MG63 (cell line): ENCODE results near the gene TTR. TPM values are rescaled to one million over a fixed set of nuclear protein-coding genes. Genes with fewer than 3 reads are reported as not detected.

ENCODE experiments used
- DNase-seq: peaks from one replicate; pipeline ENCODE4 v3.0.0-alpha.2; 2020
- H3K27me3 ChIP-seq: fragments of 250-450 bp; sonication (Bioruptor Pico); 2 replicates; pipeline ENCODE4 v1.5.1; 2020; ENCODE audit warnings: mild to moderate bottlenecking, moderate library complexity
- H3K36me3 ChIP-seq: fragments of 250-450 bp; sonication (Bioruptor Pico); 2 replicates; pipeline ENCODE4 v1.5.1; 2020; ENCODE audit warnings: mild to moderate bottlenecking, moderate library complexity
- H3K4me3 ChIP-seq: fragments of 250-450 bp; sonication (Bioruptor Pico); 2 replicates; pipeline ENCODE4 v1.5.1; 2020; ENCODE audit warnings: mild to moderate bottlenecking, moderate library complexity
- H3K9me3 ChIP-seq: fragments of 250-450 bp; sonication (Bioruptor Pico); 2 replicates; pipeline ENCODE4 v1.5.1; 2020; ENCODE audit warnings: mild to moderate bottlenecking, moderate library complexity
- total RNA-seq: library from RNA; depleted of rRNA; stranded (reverse); fragments of >200 nt; shearing (Covaris generic); gene quantifications from 2 replicates; pipeline ENCODE4 v1.2.3, GENCODE V29; 2014; ENCODE audit warnings: low replicate concordance; rRNA removed

Gene TTR
- total RNA-seq = not detected in 2 replicates

GRCh38 chr18:31591628-31592027 lies at the start of gene TTR:
TTR (plus strand) TSS chr18:31591877; CDS start chr18:31591903, 26 bp downstream.
- DNase-seq = no peak
- no peaks in the 10 kb centered on the region for H3K9me3 ChIP-seq
- H3K27me3 ChIP-seq = no peaks in the 10 kb centered on the region
- H3K4me3 ChIP-seq = no peak within 1 kb of the TSS
- H3K36me3 ChIP-seq = no peaks in the 10 kb centered on the region

- no peaks in the 10 kb centered on the region for H3K27me3 ChIP-seq
- H3K4me3 ChIP-seq = no peak overlapping the region
- H3K36me3 ChIP-seq = no peaks in the 10 kb centered on the region
- H3K9me3 ChIP-seq = no peaks in the 10 kb centered on the region
- DNase-seq = no peak
These were observed 45.2 kb upstream of the TTR start for GRCh38 chr18:31546476-31546875.

- no peaks in the 10 kb centered on the region for H3K36me3 ChIP-seq
- no peak overlapping the region for H3K4me3 ChIP-seq
- H3K9me3 ChIP-seq = no peaks in the 10 kb centered on the region
- DNase-seq = no peak
- H3K27me3 ChIP-seq = no peaks in the 10 kb centered on the region
These were observed 42.8 kb upstream of the TTR start for GRCh38 chr18:31548853-31549252.

GRCh38 chr18:31549416-31549815 lies 42.3 kb upstream of the TTR start:
- Histone ChIP-seq H3K36me3 (no peaks in the 10 kb centered on the region), H3K27me3 (no peaks in the 10 kb centered on the region), H3K9me3 (no peaks in the 10 kb centered on the region), H3K4me3 (no peak overlapping the region)
- DNase-seq = no peak

- H3K27me3 ChIP-seq = no peaks in the 10 kb centered on the region
- no peaks in the 10 kb centered on the region for H3K36me3 ChIP-seq
- DNase-seq = no peak
- no peak overlapping the region for H3K4me3 ChIP-seq
- no peaks in the 10 kb centered on the region for H3K9me3 ChIP-seq
These were observed 39.8 kb upstream of the TTR start for GRCh38 chr18:31551883-31552282.

GRCh38 chr18:31553800-31554199 lies 37.9 kb upstream of the TTR start:
- no peak for DNase-seq
- Histone ChIP-seq H3K4me3 (no peak overlapping the region), H3K27me3 (no peaks in the 10 kb centered on the region), H3K36me3 (no peaks in the 10 kb centered on the region), H3K9me3 (no peaks in the 10 kb centered on the region)

GRCh38 chr18:31554776-31555175 lies 36.9 kb upstream of the TTR start:
- Histone ChIP-seq H3K9me3 (no peaks in the 10 kb centered on the region), H3K27me3 (no peaks in the 10 kb centered on the region), H3K36me3 (no peaks in the 10 kb centered on the region), H3K4me3 (no peak overlapping the region)
- DNase-seq = no peak

- no peak for DNase-seq
- Histone ChIP-seq H3K36me3 (no peaks in the 10 kb centered on the region), H3K9me3 (no peaks in the 10 kb centered on the region), H3K27me3 (no peaks in the 10 kb centered on the region), H3K4me3 (no peak overlapping the region)
These were observed 35.5 kb upstream of the TTR start for GRCh38 chr18:31555971-31556747.

GRCh38 chr18:31557446-31557845 lies 34.2 kb upstream of the TTR start:
- no peaks in the 10 kb centered on the region for H3K36me3 ChIP-seq
- DNase-seq = no peak

GRCh38 chr18:31558567-31558966 lies 33.1 kb upstream of the TTR start:
- Histone ChIP-seq H3K4me3 (no peak overlapping the region), H3K9me3 (no peaks in the 10 kb centered on the region), H3K27me3 (no peaks in the 10 kb centered on the region), H3K36me3 (no peaks in the 10 kb centered on the region)
- no peak for DNase-seq

More at GRCh38 chr18:31557446-31557845, 34.2 kb upstream of the TTR start:
- Histone ChIP-seq H3K9me3 (no peaks in the 10 kb centered on the region), H3K4me3 (no peak overlapping the region), H3K27me3 (no peaks in the 10 kb centered on the region)

GRCh38 chr18:31562726-31563125 lies 29.0 kb upstream of the TTR start:
- no peaks in the 10 kb centered on the region for H3K36me3 ChIP-seq
- no peaks in the 10 kb centered on the region for H3K27me3 ChIP-seq
- DNase-seq = no peak
- H3K4me3 ChIP-seq = no peak overlapping the region
- H3K9me3 ChIP-seq = no peaks in the 10 kb centered on the region

GRCh38 chr18:31563778-31564177 lies 27.9 kb upstream of the TTR start:
- DNase-seq = no peak
- Histone ChIP-seq H3K27me3 (no peaks in the 10 kb centered on the region), H3K9me3 (no peaks in the 10 kb centered on the region)

GRCh38 chr18:31565345-31565744 lies 26.3 kb upstream of the TTR start:
- DNase-seq = no peak
- H3K9me3 ChIP-seq = no peaks in the 10 kb centered on the region
- no peak overlapping the region for H3K4me3 ChIP-seq
- no peaks in the 10 kb centered on the region for H3K36me3 ChIP-seq
- no peaks in the 10 kb centered on the region for H3K27me3 ChIP-seq

More at GRCh38 chr18:31563778-31564177, 27.9 kb upstream of the TTR start:
- Histone ChIP-seq H3K4me3 (no peak overlapping the region), H3K36me3 (no peaks in the 10 kb centered on the region)

GRCh38 chr18:31565782-31566512 lies 25.7 kb upstream of the TTR start:
- no peaks in the 10 kb centered on the region for H3K36me3 ChIP-seq
- no peak overlapping the region for H3K4me3 ChIP-seq
- no peaks in the 10 kb centered on the region for H3K27me3 ChIP-seq
- H3K9me3 ChIP-seq = no peaks in the 10 kb centered on the region
- no peak for DNase-seq

GRCh38 chr18:31566576-31567306 lies 24.9 kb upstream of the TTR start:
- Histone ChIP-seq H3K36me3 (no peaks in the 10 kb centered on the region), H3K27me3 (no peaks in the 10 kb centered on the region), H3K9me3 (no peaks in the 10 kb centered on the region), H3K4me3 (no peak overlapping the region)
- DNase-seq = no peak

GRCh38 chr18:31572368-31572767 lies 19.3 kb upstream of the TTR start:
- Histone ChIP-seq H3K4me3 (no peak overlapping the region), H3K36me3 (no peaks in the 10 kb centered on the region), H3K9me3 (no peaks in the 10 kb centered on the region), H3K27me3 (no peaks in the 10 kb centered on the region)
- DNase-seq = no peak

GRCh38 chr18:31573051-31573450 lies 18.6 kb upstream of the TTR start:
- Histone ChIP-seq H3K36me3 (no peaks in the 10 kb centered on the region), H3K27me3 (no peaks in the 10 kb centered on the region), H3K4me3 (no peak overlapping the region), H3K9me3 (no peaks in the 10 kb centered on the region)
- no peak for DNase-seq
